Activated naive CD4-positive, alpha-beta T cell treated with Interleukin-2 at 50 U/mL for 16 hours (primary cell): Measurements from ENCODE around the gene IGFBP2.

Experiments used
- DNase-seq: peaks from one replicate; pipeline ENCODE4 v3.0.0-alpha.2; 2020

IGFBP2 gene

DNA sequence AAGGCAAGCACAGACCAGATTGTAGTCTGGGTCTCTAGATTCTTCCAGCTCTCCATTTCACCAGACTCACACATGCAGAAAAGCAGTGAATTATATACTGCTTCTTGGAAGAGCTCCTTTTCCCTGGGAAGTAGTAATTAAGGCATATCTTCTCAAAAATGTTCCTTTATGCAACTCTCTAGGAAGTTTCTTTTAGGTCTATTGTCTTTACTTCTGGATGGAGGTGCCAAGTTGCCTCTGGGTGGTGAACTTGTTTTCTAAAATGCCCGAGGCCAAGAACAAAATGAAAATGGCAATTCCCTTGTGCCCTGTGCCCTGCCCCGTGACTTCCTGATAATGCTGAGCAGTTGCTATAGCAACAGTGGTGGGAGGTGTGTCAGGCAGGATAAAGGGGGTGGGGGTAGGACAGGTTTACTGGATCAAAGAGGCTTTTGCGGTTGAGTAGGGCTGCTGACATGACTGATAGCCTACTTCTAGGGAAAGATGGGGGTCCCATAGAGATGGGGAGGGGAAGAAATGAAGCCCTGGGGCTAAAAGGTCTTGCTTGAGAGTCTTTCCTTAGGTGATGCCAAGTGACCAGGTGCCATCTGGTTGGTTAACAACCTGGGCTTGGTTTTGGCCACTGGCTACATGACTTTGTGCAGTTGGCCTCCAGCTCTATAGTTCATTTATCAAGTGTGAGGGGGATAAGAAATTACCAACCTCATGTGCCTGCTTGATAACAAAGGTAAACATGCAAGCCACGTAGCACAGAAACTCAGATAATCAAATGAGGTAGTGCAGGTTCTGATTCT, 11.8 kb downstream of the IGFBP2 start:
- no peak for DNase-seq

DNA sequence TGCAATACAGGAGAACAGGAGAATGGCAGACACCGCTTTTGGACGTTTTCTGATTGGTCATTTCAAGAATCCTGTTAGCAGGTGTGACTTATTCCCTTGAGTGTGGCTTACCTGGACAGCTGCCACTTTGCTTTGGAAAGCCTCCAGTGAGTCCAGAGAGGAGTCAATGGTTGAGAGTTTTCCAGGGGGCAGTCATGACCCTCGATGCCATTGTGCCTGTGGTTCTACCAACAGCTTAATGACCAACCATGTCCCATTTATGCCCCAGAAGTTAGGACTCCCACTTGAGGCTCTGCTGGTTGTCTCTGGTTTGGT, 12.4 kb downstream of the IGFBP2 start:
- DNase-seq = no peak

DNA sequence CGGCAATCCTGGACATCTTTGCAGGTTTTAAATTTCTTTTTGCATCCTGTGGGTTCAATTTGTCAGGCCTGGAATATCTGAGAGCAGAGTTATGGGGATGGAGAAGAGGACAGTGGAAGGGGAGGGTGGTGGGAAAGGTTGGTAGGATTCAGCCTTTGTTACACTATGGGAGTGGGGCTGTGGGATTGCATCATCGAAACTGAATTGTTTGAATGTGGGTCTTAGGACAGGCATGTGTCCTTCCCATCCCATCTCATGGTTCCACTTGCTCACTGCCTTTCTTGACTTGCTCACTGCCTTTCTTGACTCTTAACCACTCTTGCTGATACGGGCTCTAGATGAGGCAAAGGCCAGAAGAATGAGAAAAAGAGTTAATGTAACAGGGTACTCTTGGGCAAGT, 12.9 kb downstream of the IGFBP2 start:
- DNase-seq = no peak

DNA sequence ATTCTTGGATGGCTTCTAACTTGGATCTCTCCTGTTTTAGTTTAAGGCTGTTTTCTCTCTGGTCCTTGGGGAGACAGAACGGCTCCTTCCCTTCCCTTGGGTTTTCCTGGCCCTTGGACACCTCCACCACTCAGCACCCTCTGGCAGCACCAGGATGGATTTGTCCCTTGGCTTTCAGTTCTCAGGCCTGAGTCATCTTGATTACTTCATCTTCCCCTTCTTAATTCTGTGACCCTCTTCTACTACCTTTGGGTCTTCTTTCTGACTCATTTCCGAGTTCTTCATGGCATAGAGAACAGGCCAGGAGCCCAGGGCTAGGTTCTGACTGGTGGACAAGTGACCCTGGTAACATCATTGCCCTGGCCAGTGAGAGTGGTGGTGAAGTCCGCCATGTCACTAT, 14.9 kb downstream of the IGFBP2 start:
- DNase-seq = no peak

DNA sequence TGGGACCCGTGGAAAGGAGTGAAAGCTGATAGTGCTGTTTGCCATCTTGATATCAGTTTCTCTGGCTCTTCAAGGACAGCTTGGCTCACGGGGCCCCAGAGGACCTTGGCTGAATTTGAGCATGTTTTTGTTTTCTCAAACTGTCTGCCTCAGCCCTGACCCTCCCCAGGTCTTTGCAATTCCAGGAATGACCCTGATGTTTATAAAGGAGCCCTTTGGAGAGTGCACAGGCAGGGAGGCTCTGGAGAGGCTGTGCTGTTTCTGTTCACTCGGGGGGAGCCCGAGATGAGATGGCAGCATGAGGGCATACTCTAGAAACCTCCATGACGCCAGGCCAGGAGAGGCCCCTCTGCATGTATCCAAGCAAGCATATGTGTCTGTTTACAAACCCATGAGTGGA, 16.4 kb downstream of the IGFBP2 start:
- DNase-seq = no peak

DNA sequence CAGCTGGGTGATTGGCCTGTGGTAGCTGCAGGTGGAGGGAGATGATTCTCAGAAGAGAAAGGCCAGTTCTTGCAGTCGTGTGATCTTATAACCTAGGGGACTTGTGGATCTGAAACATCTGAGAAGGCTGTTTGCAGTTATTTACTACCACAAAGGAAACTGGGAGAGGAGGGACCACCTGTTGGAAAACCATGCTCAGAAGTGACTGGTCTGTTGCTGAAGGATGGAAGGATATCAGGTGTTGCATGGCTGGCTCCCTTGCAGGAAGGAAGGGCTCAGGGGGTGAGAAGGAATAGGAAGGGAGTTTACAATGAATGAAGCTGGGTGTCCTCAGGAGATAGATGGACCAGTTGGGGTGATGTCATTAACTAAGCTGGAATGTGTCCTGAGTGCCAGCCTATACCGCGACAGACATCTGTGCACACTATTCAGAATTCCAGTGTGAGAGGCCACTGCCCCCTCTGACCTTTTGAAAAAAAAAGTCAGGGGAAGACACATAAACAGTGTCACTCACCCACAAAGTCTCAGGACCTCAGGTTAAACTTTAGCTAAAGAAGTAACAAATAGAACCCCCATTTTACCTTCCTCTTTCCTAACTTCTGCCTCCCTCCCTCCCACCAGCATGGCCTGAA, 17.5 kb downstream of the IGFBP2 start:
- DNase-seq = no peak

DNA sequence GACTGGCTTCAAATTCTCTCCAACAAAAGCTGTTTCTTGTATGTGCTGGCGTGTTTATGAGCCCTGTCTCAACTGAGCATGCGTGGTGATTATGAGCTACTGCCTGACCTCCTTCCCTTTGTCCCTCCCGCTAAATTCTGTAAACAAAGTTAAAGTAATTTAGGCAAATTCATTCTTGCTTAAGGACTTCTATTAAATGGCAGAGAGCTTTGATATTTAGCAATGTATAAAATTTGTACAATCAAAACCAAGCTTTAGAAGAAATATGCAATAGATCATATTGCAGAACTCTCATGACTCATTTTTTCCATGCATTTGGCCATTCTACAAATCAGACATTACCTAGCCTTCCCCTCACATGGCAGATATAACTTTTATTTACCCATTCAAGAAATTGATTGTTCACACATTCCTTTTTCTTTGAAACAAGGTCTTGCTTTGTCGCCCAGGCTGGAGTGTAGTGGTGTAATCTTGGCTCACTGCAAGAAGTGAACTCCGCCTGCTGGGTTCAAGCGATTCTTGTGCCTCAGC, 18.2 kb downstream of the IGFBP2 start:
- DNase-seq = no peak

DNA sequence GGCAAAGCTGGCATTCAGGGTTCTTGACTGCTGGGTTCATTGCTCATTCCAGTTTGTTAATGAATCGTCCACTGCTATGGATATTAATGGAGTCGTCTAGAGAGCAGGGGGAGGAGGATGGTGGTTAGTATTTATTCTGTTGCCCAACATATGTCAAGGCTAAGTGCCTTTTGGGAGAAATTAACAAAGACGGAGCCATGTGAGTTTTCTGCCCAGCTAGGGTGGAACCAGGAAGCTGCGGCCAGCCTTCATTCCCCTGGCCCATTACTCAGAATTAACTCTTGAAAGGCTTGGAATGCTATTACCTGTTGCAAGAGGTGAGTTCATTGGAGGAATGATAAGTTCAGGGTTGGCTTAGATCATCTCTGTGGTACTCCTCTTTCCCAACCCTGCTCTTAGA, 19.3 kb downstream of the IGFBP2 start:
- no peak for DNase-seq

DNA sequence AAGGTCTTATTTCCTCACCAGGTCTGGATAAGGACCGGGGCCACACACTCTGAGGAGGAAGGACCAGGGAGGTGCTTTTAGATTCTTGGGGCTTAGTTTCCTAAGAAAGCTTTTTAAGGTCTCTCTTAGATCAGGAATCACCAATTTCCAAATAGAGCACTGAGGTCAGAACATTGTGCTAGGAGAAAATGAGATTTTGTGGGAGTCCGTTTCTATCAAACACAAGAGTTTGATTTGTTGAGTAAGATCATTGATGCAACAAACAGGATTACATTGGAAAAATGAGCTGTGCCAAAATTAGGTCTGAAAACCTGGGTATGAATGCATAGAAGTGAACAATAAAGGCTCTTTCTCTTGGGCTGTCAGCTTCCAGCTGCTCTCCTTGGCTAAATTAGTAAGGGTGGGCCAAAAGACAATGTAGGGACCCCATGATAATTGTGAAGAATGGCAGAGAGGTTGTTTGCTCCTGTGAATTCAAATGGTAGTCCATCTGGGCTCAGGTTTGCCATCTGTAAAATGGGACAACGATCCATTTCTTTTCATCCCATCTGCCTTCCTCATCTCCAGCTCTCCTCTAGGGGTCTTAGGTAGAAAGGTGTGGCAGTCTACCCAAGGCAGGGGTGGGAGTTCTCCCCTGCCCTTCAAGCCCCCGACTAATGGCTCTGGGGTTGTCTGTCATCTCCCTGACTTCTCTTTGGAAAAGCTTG, 20.0 kb downstream of the IGFBP2 start:
- DNase-seq = no peak

DNA sequence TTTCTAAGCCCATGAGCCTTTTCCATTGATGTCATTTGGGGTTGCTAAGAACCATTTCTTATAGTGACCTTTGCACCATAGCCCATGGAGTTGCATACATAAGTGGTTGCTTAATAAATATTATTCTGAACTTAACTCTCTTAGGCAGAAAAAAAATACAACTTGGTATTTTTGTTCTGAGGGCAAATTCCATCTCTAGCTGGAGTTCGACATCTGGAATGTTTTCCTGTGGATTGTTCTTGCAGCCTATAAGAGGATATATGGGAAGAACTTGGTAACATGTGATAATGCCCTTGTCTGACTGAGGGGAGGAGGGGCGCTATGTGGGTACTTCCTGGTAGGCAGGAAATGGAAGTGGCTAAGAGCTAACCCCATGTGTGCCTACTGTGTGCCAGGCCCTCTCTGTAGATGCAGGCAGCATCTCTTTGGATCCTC, 20.7 kb downstream of the IGFBP2 start:
- no peak for DNase-seq

DNA sequence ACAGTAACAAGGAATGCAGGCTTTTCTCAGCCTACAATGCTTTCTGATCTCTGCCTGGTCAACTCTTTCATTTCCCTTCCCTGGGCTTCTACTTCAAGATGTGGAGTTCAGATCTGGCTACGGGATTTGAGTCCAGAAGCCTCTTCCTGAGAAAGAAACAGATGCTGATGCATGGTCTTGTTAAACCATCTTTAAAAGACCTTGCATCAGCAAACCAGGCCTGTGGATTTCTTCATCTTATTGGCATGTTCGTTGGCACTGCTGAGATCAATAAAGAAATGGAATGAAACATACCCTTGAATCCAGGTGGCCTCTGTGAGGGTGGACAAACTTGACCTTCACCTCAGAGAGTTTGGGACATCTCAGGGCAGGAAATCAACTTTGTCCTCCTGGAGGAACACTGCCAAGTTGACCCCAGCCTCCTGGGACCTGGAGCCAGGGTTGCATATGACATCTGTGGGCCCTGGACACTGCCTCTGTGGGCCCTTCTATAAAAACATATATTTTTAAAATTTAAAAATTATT, 21.4 kb downstream of the IGFBP2 start:
- DNase-seq = no peak

DNA sequence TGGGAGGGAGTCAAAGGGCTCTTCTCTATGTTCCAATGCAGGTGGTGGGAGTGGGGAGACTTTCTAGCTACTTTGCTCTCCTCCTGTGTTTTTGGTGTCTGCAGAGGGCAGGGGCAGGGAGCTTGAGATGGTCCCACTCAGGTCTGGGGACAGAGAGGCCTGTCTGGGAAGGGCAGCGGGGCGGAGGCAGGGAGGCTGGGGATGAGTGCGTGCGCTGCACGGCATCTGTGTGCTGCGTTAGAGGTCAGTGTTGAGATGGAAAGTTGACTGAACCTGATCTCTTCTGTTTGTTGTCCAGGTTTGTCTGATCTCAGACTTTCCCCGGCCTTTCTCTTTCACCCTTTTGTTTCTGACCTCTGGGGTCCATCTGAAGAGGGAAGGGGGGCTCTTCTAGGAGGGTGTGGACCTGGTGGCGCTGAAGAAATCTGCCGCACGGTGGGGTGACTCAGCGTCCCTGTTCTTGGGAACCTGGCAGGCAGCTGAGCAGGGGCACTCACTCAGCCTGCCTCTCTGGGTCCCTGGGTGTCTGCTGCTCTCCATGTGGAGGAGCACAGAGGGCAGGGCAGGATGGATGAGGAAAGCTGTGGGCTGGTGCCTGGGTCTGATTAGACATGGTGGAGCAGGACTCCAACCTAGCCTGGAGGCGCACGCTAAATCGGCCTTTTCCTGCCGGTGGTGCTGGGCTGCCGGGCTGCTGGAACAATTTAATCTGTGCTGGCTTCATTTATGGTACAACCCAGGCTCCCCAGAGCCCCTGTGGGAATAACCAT, 24.1 kb downstream of the IGFBP2 start:
- no peak for DNase-seq

DNA sequence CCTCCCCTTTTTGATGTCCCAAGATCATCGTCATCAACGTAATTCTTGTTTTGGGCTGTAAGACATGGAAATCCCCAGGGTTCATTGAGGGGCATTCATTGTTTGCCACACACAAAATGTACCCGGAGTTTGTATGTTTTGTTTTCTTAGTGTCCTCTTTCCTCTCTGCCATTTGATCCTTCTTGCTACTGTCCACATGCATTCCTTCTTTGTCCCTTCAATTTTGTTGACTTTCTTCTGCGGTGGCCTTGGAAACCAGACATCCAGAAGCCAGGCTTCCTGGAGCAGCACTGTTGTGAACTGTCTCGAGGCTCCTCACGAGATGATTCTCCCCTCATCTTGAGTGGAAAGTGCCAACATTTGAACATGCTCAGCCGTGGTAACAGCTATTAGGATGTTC, 24.8 kb downstream of the IGFBP2 start:
- no peak for DNase-seq

DNA sequence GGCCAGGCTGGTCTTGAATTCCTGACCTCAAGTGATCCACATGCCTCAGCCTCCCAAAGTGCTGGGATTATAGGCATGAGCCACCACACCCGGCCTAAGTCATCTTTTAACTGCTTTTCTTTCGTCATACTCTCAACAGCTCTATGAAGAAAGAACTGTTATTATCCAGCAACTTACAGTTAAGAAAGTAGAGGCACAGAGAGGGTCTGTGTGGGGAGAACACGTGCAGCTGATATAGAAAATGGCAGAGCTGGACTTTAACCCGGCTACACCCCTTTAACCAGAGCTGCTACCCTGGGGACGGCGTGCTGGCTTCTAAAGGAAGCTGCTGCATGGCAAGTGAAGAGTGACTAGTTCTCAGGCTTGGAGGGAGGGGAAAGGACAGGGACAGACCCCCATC, 25.5 kb downstream of the IGFBP2 start:
- DNase-seq = no peak

DNA sequence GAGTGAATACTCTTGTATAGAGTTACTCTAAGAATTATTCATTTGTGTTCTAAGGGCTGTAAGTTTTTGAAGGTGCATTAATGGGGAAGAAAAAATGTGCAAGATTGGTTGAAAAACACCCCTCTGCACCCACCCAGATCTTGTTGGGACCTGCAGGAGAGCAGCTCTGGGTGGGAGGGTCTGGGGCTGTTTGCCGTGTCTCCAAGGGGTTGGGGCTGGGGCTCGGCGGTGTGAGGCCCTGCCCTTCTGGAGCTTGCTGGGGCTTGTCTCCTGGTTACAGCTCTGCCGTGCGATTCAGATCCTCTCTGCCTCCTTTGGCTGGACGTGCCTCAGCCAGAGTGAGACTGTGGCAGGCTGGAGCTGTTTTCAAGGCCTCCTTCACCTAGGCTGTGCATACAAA, 26.1 kb downstream of the IGFBP2 start:
- no peak for DNase-seq

DNA sequence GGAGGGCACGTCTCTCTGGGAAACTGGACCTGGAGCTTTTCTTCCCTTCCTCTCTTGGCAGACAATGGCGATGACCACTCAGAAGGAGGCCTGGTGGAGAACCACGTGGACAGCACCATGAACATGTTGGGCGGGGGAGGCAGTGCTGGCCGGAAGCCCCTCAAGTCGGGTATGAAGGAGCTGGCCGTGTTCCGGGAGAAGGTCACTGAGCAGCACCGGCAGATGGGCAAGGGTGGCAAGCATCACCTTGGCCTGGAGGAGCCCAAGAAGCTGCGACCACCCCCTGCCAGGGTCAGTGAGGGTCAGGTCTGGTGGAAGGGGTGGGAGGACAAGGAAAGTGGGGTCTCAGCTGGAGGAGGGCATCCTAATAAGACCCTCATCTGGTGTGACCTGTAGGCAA, 27.3 kb downstream of the IGFBP2 start:
- no peak for DNase-seq

DNA sequence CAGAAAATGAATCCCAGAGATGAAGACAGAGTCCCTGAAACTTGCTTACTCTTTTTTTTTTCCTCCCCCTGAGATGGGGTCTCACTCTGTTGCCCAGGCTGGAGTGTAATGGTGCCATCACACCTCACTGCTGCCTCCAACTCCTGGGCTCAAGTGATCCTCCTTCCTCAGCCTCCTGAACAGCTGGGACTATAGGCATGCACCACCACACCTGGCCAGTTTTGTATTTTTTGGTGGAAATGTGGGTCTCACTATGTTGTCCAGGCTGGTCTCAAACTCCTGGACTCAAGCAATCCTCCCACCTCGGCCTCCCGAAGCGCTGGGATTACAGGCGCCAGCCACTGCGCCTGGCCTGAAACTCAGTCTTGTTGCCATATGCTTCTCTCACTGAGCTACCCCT, 27.8 kb downstream of the IGFBP2 start:
- no peak for DNase-seq

DNA sequence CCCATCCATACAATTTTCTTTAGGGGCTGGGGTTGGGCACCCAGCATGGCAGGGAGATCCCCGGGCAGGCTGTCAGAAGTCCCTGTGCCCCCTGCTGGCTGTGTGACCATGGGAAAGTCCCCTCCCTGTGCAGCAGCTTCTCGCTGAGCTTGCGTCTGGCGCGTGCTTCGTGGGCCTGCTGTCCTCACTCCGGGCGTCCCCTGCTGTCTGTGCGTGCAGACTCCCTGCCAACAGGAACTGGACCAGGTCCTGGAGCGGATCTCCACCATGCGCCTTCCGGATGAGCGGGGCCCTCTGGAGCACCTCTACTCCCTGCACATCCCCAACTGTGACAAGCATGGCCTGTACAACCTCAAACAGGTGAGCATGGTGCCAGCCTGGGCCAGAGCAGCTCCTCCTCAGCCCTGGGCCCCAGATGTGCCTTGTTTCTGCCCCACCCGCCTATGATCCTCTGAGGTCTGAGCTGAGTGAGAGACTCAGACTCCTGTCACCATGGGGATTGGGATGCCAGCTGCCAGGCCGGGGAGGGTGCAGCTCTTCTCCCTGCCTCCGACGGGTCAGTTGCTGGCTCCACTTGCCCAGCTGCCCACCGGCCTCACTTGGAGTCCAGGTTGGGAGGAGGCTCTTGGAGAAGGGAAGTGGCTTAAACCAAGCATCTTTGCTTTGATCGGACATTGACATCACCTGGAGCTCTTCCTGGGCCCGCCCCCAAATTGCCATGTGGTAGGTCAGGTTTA, 28.6 kb downstream of the IGFBP2 start:
- no peak for DNase-seq

DNA sequence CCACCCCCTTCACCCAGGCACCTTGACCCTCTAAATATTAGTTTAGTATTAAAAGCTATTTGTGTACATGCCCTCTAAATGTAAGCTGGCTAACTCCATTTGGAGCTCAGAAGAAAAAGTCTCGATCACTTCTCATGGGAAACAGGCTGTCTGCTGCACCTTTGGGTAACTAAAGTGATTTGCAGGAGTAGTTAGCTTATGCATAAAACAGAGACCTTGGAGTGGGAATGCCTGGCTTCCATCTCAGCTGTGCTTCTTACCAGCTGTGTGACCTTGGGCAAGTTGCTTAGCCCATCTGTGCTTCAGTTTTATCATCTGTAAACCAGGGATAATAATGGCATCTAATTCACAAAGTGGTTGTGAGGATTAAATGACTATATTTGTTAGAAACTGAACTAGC, 29.9 kb downstream of the IGFBP2 start:
- DNase-seq = no peak

DNA sequence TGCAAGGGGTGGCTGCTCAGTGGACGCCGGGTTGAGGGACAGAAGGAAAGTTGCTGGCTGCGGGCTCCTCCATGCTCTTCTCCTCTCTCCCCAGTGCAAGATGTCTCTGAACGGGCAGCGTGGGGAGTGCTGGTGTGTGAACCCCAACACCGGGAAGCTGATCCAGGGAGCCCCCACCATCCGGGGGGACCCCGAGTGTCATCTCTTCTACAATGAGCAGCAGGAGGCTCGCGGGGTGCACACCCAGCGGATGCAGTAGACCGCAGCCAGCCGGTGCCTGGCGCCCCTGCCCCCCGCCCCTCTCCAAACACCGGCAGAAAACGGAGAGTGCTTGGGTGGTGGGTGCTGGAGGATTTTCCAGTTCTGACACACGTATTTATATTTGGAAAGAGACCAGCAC, 30.6 kb downstream of the IGFBP2 start:
- DNase-seq = no peak

DNA sequence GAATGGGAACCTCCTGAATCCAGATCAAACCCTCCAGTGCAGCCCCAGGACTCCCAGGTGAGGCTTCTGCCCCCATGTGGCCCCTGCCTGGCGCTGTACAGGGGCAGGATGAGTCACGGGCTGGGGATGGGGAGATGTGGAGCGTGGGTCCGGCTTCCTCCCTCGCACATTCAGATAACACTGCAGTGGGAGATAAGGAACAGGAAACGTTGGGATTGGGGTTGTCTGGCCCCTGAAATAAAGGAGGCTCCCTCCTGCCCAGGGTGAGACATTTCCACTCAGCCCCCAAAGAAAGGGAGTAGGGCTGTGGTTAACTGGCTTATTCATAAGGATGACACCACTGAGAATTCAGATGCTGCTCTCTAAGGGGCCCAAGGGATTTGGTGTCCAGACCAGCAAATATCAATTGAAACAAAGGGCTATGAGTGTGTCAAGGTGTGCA, 31.4 kb downstream of the IGFBP2 start:
- DNase-seq = no peak

DNA sequence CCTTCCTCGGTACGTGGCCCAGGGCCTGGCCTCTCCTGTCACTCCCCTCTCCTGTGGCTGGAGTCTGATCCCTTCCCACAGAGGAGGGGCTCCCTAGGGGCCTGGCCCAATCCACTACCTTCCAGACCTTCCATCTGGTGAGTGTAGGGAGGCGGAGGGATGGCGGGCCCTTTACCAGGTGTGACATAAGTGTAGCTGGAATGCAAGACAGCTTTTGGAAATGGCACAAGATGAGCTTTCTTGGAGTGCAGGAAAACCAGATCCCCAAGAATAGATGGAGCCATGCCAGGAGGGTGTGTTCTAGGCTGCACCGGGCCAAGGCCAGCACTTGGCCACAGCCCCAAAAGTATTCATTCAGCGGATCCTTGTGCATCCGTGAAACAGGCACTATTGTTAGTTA, 32.0 kb downstream of the IGFBP2 start:
- DNase-seq = no peak
